Measurements from ENCODE around the gene HIBADH. TPM values are rescaled to one million over a fixed set of nuclear protein-coding genes. Genes with fewer than 3 reads are reported as not detected.
"Not testable (repeated sequence)": the region's sequence is repeated elsewhere in the genome, so short reads cannot be mapped to it uniquely, and the experiment has no call there.

The HIBADH gene
- total RNA-seq, 1 donor from 2014 or later = 39.1 TPM

GRCh38 chr7:27590416-27590815 is 72.3 kb downstream of the HIBADH start:
- H3K27me3 ChIP-seq (ENCODE audit: control insufficient read depth in 3 of 3, insufficient read depth in 3 of 3, low read length in 3 of 3) = no peaks in the 10 kb centered on the region
- H3K36me3 ChIP-seq (ENCODE audit: control insufficient read depth in 3 of 3, insufficient read depth in 3 of 3, low read length in 3 of 3) = no peaks in the 10 kb centered on the region
- no peak overlapping the region for H3K27ac ChIP-seq (ENCODE audit: low read depth, low read length)
- H3K9me3 ChIP-seq (ENCODE audit: control insufficient read depth in 3 of 3, low read length in 3 of 3) = no peaks in the 10 kb centered on the region
- H3K9ac ChIP-seq (ENCODE audit: low read depth in 1 of 3, low read length in 3 of 3) = no peak overlapping the region
- H3K4me1 ChIP-seq (ENCODE audit: control insufficient read depth in 3 of 3, insufficient read depth in 3 of 3, low read length in 3 of 3) = peaks cover 0 to 5% (median 0%) of the 10 kb centered on the region in 3 donors
- H3K4me3 ChIP-seq (ENCODE audit: low read length in 3 of 3) = no peak overlapping the region

DNA sequence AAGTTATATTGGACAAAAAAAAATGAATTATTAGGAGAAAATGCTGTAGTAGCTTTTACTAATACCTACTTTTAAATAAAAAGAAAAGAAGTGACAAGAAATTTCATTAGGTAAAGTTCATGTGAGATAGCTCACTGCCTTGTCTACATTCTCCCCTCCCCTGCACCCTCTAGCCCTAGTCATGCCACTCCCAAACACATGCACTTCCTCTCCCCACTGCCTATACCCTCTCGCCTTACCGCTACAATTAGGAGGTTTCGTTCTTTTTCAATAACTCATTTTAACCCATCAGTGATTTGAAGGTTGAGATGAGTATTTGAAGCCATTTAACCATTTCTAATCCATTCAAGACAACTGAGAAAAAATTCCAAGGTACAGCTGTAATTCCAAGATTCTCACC is 75.3 kb downstream of the HIBADH start:
- H3K27ac ChIP-seq (ENCODE audit: low read depth, low read length) = no peak overlapping the region
- no peaks in the 10 kb centered on the region for H3K27me3 ChIP-seq (ENCODE audit: control insufficient read depth in 3 of 3, insufficient read depth in 3 of 3, low read length in 3 of 3)
- no peaks in the 10 kb centered on the region for H3K36me3 ChIP-seq (ENCODE audit: control insufficient read depth in 3 of 3, insufficient read depth in 3 of 3, low read length in 3 of 3)
- no peak overlapping the region for H3K9ac ChIP-seq (ENCODE audit: low read depth in 1 of 3, low read length in 3 of 3)
- H3K4me3 ChIP-seq (ENCODE audit: low read length in 3 of 3) = no peak overlapping the region
- H3K9me3 ChIP-seq (ENCODE audit: control insufficient read depth in 3 of 3, low read length in 3 of 3) = no peaks in the 10 kb centered on the region
- H3K4me1 ChIP-seq (ENCODE audit: control insufficient read depth in 3 of 3, insufficient read depth in 3 of 3, low read length in 3 of 3) = peaks cover 0 to 5% (median 0%) of the 10 kb centered on the region in 3 donors

DNA sequence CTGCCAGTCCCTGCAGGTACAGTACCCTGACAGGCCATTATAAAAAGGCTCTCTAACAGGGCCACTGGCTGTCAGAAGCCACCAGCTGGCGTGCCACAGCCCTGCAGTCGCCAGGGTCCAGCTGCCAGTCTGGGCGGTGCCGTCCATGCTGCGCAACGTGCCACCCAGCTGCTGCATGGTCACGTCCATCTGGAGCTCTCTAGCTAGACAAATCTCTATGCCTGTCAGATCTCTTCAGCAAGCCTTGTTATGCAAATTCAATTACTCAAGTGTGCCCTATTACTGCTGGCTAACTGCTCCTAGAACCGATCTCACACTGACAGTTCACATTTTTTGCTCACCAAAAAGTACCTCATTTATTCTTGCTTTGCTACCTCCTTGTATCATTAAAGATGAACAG is 75.9 kb downstream of the HIBADH start:
- Histone ChIP-seq H3K27me3 (ENCODE audit: control insufficient read depth in 3 of 3, insufficient read depth in 3 of 3, low read length in 3 of 3) (no peaks in the 10 kb centered on the region), H3K4me3 (ENCODE audit: low read length in 3 of 3) (no peak overlapping the region), H3K4me1 (ENCODE audit: control insufficient read depth in 3 of 3, insufficient read depth in 3 of 3, low read length in 3 of 3) (peaks cover 0 to 5% (median 0%) of the 10 kb centered on the region in 3 donors), H3K9ac (ENCODE audit: low read depth in 1 of 3, low read length in 3 of 3) (no peak overlapping the region), H3K36me3 (ENCODE audit: control insufficient read depth in 3 of 3, insufficient read depth in 3 of 3, low read length in 3 of 3) (no peaks in the 10 kb centered on the region), H3K9me3 (ENCODE audit: control insufficient read depth in 3 of 3, low read length in 3 of 3) (no peaks in the 10 kb centered on the region), H3K27ac (ENCODE audit: low read depth, low read length) (no peak overlapping the region)

DNA sequence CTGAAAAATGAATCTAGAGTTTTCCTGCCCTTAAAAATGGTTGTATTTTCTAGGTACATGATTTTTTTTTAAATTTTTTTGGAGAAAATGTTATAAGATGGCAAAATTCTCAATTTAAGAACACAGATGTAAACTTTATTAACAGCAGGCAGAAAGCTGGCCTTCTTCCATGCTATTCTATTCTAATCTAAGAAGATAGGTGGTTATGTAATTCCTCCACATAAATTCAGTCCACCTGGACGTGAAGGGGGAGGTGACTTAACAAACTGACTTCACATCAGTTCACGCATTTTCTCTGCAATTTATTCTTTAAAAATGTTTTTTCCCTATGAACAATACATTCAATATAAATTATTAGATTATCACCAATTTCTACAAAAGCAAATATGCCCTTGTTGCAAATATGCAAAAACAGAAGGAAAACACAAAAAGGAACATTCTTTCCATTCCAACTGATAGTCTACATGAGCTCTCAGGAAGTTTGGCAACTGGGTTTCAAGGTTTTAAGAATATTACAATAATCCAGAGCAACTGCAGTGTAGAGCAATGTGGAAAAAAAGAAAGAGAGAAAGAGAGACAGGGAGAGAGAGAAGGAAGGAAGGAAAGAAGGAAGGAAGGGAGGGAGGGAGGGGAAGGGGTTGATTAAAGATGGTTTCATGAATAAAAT is 76.8 kb downstream of the HIBADH start:
- peaks cover 0 to 5% (median 0%) of the 10 kb centered on the region in 3 donors for H3K4me1 ChIP-seq (ENCODE audit: control insufficient read depth in 3 of 3, insufficient read depth in 3 of 3, low read length in 3 of 3)

DNA sequence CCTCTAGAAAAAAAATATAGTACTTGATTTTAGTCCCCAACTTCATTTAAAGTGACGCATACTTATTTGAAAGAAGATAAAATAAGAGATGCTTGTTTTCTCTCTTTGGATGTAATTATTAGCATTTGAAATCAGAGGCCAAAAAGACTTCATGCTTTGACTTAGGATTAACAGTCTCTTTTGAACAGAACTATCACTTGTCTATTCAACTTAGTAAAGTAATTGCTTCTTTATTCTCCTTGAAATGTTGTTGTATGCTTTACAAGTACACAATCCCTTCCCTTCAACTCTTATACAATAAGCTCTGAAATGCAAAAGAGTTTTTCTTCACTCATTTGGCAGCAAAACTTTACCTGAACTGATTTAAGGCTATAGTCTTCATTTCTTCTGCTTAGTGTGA is 80.8 kb downstream of the HIBADH start:
- no peak overlapping the region for H3K4me3 ChIP-seq (ENCODE audit: low read length in 3 of 3)
- no peaks in the 10 kb centered on the region for H3K27me3 ChIP-seq (ENCODE audit: control insufficient read depth in 3 of 3, insufficient read depth in 3 of 3, low read length in 3 of 3)
- no peak overlapping the region for H3K27ac ChIP-seq (ENCODE audit: low read depth, low read length)
- H3K9me3 ChIP-seq (ENCODE audit: control insufficient read depth in 3 of 3, low read length in 3 of 3) = no peaks in the 10 kb centered on the region
- H3K4me1 ChIP-seq (ENCODE audit: control insufficient read depth in 3 of 3, insufficient read depth in 3 of 3, low read length in 3 of 3) = peaks cover 0 to 3% (median 0%) of the 10 kb centered on the region in 3 donors
- H3K9ac ChIP-seq (ENCODE audit: low read depth in 1 of 3, low read length in 3 of 3) = no peak overlapping the region
- H3K36me3 ChIP-seq (ENCODE audit: control insufficient read depth in 3 of 3, insufficient read depth in 3 of 3, low read length in 3 of 3) = no peaks in the 10 kb centered on the region

More for the DNA sequence above, 76.8 kb downstream of the HIBADH start:
- H3K27me3 ChIP-seq (ENCODE audit: control insufficient read depth in 3 of 3, insufficient read depth in 3 of 3, low read length in 3 of 3) = no peaks in the 10 kb centered on the region
- H3K27ac ChIP-seq (ENCODE audit: low read depth, low read length) = no peak overlapping the region
- H3K36me3 ChIP-seq (ENCODE audit: control insufficient read depth in 3 of 3, insufficient read depth in 3 of 3, low read length in 3 of 3) = no peaks in the 10 kb centered on the region
- no peaks in the 10 kb centered on the region for H3K9me3 ChIP-seq (ENCODE audit: control insufficient read depth in 3 of 3, low read length in 3 of 3)
- no peak overlapping the region for H3K9ac ChIP-seq (ENCODE audit: low read depth in 1 of 3, low read length in 3 of 3)
- no peak overlapping the region for H3K4me3 ChIP-seq (ENCODE audit: low read length in 3 of 3)

GRCh38 chr7:27581119-27581518 is 81.6 kb downstream of the HIBADH start:
- H3K9ac ChIP-seq (ENCODE audit: low read depth in 1 of 3, low read length in 3 of 3) = no peak overlapping the region

GRCh38 chr7:27579565-27579964 is 83.1 kb downstream of the HIBADH start:
- no peak overlapping the region for H3K4me3 ChIP-seq (ENCODE audit: low read length in 3 of 3)
- H3K27me3 ChIP-seq (ENCODE audit: control insufficient read depth in 3 of 3, insufficient read depth in 3 of 3, low read length in 3 of 3) = no peaks in the 10 kb centered on the region
- H3K4me1 ChIP-seq (ENCODE audit: control insufficient read depth in 3 of 3, insufficient read depth in 3 of 3, low read length in 3 of 3) = no peaks in the 10 kb centered on the region
- H3K27ac ChIP-seq (ENCODE audit: low read depth, low read length) = no peak overlapping the region
- H3K9ac ChIP-seq (ENCODE audit: low read depth in 1 of 3, low read length in 3 of 3) = no peak overlapping the region
- no peaks in the 10 kb centered on the region for H3K36me3 ChIP-seq (ENCODE audit: control insufficient read depth in 3 of 3, insufficient read depth in 3 of 3, low read length in 3 of 3)
- no peaks in the 10 kb centered on the region for H3K9me3 ChIP-seq (ENCODE audit: control insufficient read depth in 3 of 3, low read length in 3 of 3)

More at GRCh38 chr7:27581119-27581518, 81.6 kb downstream of the HIBADH start:
- Histone ChIP-seq H3K27me3 (ENCODE audit: control insufficient read depth in 3 of 3, insufficient read depth in 3 of 3, low read length in 3 of 3) (no peaks in the 10 kb centered on the region), H3K9me3 (ENCODE audit: control insufficient read depth in 3 of 3, low read length in 3 of 3) (no peaks in the 10 kb centered on the region), H3K4me1 (ENCODE audit: control insufficient read depth in 3 of 3, insufficient read depth in 3 of 3, low read length in 3 of 3) (no peaks in the 10 kb centered on the region), H3K27ac (ENCODE audit: low read depth, low read length) (no peak overlapping the region), H3K4me3 (ENCODE audit: low read length in 3 of 3) (no peak overlapping the region), H3K36me3 (ENCODE audit: control insufficient read depth in 3 of 3, insufficient read depth in 3 of 3, low read length in 3 of 3) (no peaks in the 10 kb centered on the region)

GRCh38 chr7:27578169-27578568 is 84.5 kb downstream of the HIBADH start:
- H3K36me3 ChIP-seq (ENCODE audit: control insufficient read depth in 3 of 3, insufficient read depth in 3 of 3, low read length in 3 of 3); H3K27me3 ChIP-seq (ENCODE audit: control insufficient read depth in 3 of 3, insufficient read depth in 3 of 3, low read length in 3 of 3); H3K4me3 ChIP-seq (ENCODE audit: low read length in 3 of 3); H3K27ac ChIP-seq (ENCODE audit: low read depth, low read length); H3K9ac ChIP-seq (ENCODE audit: low read depth in 1 of 3, low read length in 3 of 3); H3K9me3 ChIP-seq (ENCODE audit: control insufficient read depth in 3 of 3, low read length in 3 of 3); H3K4me1 ChIP-seq (ENCODE audit: control insufficient read depth in 3 of 3, insufficient read depth in 3 of 3, low read length in 3 of 3): not testable (repeated sequence)

DNA sequence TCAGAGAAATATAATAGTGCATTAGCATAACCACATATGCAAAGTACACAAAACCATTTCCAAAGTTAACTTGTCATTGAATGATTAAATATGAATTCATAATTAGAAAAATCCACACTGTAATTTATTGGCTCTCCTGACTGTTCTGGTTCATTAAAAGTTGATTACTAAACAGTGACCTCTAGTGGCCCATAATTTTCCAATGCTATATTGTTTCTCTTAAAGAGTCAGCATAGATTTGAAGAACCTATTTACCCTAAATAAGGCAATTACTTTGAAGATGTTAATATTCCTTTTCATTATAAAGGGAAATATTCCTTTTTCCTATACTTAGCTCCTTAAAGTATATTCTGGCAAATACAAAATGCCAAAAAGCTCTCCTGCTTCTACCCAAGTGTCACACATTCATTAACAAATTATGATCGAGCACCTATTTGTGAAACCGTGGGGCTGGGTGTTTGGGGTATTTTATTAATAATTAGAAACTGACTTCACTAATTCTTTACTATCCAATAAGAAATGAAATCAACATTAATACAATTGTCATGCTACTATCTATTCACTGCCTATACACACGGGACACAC is 86.2 kb downstream of the HIBADH start:
- H3K36me3 ChIP-seq (ENCODE audit: control insufficient read depth in 3 of 3, insufficient read depth in 3 of 3, low read length in 3 of 3) = no peaks in the 10 kb centered on the region
- no peaks in the 10 kb centered on the region for H3K9me3 ChIP-seq (ENCODE audit: control insufficient read depth in 3 of 3, low read length in 3 of 3)
- no peak overlapping the region for H3K4me3 ChIP-seq (ENCODE audit: low read length in 3 of 3)
- H3K27me3 ChIP-seq (ENCODE audit: control insufficient read depth in 3 of 3, insufficient read depth in 3 of 3, low read length in 3 of 3) = no peaks in the 10 kb centered on the region
- H3K9ac ChIP-seq (ENCODE audit: low read depth in 1 of 3, low read length in 3 of 3) = no peak overlapping the region
- H3K27ac ChIP-seq (ENCODE audit: low read depth, low read length) = no peak overlapping the region
- no peaks in the 10 kb centered on the region for H3K4me1 ChIP-seq (ENCODE audit: control insufficient read depth in 3 of 3, insufficient read depth in 3 of 3, low read length in 3 of 3)

- Histone ChIP-seq H3K9ac (ENCODE audit: low read depth in 1 of 3, low read length in 3 of 3) (no peak overlapping the region), H3K4me1 (ENCODE audit: control insufficient read depth in 3 of 3, insufficient read depth in 3 of 3, low read length in 3 of 3) (no peaks in the 10 kb centered on the region), H3K27me3 (ENCODE audit: control insufficient read depth in 3 of 3, insufficient read depth in 3 of 3, low read length in 3 of 3) (no peaks in the 10 kb centered on the region), H3K36me3 (ENCODE audit: control insufficient read depth in 3 of 3, insufficient read depth in 3 of 3, low read length in 3 of 3) (no peaks in the 10 kb centered on the region), H3K4me3 (ENCODE audit: low read length in 3 of 3) (no peak overlapping the region), H3K27ac (ENCODE audit: low read depth, low read length) (no peak overlapping the region), H3K9me3 (ENCODE audit: control insufficient read depth in 3 of 3, low read length in 3 of 3) (no peaks in the 10 kb centered on the region)
These were observed 87.1 kb downstream of the HIBADH start for GRCh38 chr7:27575613-27576012.

Data from skeletal muscle tissue (tissue), 4 donors.